ENCODE data around the gene HMCES. TPM values are rescaled to one million over a fixed set of nuclear protein-coding genes. Genes with fewer than 3 reads are reported as not detected.
"Not testable (repeated sequence)": the region's sequence is repeated elsewhere in the genome, so short reads cannot be mapped to it uniquely, and the experiment has no call there.

HMCES gene
- total RNA-seq, 1 donor from 2014 or later: 21.6 TPM

GRCh38 chr3:129254536-129255230 is 24.0 kb upstream of the HMCES start:
- FAIRE-seq (no peak), DNase-seq (ENCODE audit: low spot score in 2 of 2) (no peak)

- FAIRE-seq (no peak), DNase-seq (ENCODE audit: low spot score in 2 of 2) (no peak)
Measured at GRCh38 chr3:129256270-129256669, 22.4 kb upstream of the HMCES start.

- DNase-seq (ENCODE audit: low spot score in 2 of 2) (no peak), FAIRE-seq (no peak)
Measured at GRCh38 chr3:129257609-129258008, 21.1 kb upstream of the HMCES start.

- DNase-seq (ENCODE audit: low spot score in 2 of 2) (no peak), FAIRE-seq (no peak)
Measured at GRCh38 chr3:129259612-129260477, 18.8 kb upstream of the HMCES start.

GRCh38 chr3:129260606-129261005 is 18.1 kb upstream of the HMCES start:
- no peak for DNase-seq (ENCODE audit: low spot score in 2 of 2)
- FAIRE-seq: no peak

DNA sequence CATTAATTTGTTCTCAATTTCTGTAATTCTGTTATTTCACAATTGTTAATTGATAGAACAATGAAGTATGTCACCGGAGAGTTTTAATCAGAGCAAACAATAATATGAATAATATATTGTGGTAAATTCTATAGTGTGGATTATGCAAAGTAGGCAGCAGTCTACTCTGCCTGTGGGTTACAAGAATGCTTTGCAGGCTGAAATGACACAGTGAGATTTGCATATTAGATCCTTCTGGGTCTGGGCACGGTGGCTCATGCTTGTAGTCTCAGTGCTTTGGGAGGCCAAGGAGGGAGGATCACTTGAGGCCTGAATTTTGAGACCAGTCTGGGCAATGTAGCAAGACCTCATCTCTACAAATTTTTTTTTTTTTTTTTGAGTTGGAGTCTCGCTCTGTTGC is 16.8 kb upstream of the HMCES start:
- DNase-seq (ENCODE audit: low spot score in 2 of 2) (no peak), FAIRE-seq (no peak)

DNA sequence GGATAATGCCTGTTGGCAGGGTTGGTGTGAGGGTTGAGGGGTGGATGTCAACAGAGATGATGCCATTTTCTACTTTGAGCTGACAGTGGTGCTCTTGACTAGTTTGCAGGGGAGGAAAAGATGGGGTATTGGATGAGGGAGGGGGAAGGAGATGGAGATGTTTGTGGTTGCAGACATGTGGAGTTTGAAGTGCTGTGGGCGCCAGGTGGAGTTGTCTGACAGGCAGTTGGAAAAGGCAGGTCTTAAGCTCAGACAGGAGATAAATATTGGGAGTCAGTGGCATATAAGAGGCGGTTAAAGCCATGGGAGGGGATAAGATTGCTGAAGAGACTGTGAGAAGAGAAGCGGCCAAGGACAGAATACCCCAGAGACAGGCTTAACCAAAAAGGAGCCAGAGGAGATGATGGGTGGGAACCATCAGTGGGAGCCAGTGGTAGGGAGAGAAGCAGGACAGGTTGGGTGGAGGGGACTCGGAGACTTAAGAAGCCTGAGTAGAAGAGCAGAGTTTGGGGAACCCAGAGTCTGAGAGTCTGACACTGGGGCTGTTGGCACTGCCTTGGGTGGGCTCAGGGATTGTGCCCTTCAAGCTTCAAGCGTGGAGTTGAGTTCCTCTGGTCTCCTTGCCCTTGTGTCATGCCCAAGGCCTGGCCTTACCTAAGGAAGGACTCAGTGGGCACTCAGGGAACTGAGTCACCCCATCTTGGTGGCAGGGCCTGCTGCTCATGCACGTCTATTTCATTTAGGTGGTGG is 15.3 kb upstream of the HMCES start:
- DNase-seq (ENCODE audit: low spot score in 2 of 2): no peak
- FAIRE-seq: no peak

DNA sequence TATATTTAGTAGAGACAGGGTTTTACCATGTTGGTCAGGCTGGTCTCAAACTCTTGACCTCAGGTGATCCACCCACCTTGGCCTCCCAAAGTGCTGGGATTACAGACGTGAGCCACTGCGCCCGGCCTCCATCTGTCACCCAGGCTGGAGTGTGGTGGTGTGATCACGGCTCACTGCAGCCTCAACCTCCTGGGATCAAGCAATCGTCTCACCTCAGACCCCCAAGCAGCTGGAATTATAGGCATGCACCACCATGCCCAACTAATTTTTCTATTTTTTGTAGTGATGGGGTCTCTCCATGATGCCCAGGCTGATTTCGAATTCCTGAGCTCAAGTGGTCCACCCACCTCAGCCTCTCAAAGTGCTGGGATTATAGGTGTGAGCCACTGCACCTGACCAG is 13.7 kb upstream of the HMCES start:
- not testable (repeated sequence) for FAIRE-seq; DNase-seq (ENCODE audit: low spot score in 2 of 2)

- FAIRE-seq: no peak
- no peak for DNase-seq (ENCODE audit: low spot score in 2 of 2)
Measured at GRCh38 chr3:129266651-129267050, 12.0 kb upstream of the HMCES start.

DNA sequence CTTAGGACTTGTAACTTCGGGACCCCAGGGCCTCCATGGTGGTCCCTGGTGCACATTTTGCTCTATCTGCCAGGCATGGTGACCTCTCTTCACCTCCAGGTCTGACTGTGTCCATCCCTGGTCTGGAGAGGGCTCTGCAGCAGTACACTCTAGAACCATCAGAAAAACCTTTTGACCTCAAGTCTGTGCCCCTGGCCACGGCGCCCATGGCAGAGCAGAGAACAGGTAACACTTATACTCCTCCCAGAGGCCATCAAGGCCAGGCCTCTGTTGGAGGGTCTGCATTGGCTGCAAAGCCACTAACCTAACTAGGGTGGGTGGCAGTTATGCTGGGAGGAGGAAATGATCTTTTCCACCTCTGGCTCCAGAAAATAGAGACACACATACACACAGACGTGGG is 10.3 kb upstream of the HMCES start:
- FAIRE-seq: no peak
- no peak for DNase-seq (ENCODE audit: low spot score in 2 of 2)

DNA sequence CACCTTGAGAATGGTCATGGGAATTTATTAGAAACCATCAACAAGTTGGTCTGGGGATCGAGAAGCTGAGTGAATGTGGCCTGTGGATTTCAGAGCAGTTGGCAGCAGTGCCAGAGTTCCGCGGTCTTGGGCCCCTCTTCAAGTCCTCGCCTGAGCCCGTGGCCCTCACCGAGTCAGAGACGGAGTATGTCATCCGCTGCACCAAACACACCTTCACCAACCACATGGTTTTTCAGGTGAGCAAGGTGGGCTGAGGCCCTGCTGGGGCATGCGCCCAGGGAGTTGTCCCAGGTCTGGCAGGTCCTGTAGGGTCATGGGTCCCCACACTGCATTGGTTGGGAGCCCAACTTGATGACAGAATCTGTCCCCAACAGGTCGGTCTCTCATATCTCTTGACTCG is 7.0 kb upstream of the HMCES start:
- no peak for DNase-seq (ENCODE audit: low spot score in 2 of 2)
- no peak for FAIRE-seq

- DNase-seq (ENCODE audit: low spot score in 2 of 2): no peak
- no peak for FAIRE-seq
Measured at GRCh38 chr3:129276385-129276784, 2.3 kb upstream of the HMCES start.

DNA sequence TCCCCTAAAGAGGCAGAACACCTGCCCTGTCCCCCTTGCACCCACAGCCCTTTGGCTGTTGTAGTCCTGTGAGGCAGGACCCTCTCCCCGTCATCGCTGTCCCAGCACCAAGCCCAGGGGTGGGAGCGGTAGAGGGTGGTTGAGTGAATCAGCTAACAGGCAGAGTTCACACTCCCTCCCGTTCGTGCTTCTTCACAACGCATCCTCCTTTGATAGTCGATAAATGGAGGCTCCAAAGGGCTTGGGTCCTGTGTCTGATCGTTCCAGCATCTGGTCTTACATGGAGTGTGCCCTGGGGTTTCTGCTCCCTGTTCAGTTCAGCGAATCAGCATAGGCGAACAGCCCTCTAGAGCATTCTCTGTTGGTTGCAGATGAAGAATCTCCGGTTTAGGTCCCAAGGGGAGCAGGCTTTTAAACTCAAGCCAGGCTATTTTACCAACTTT is 820 bp upstream of the HMCES start:
- DNase-seq (ENCODE audit: low spot score in 2 of 2): peak in 1 of 2 donors; percentile 23
- no peak for FAIRE-seq

DNA sequence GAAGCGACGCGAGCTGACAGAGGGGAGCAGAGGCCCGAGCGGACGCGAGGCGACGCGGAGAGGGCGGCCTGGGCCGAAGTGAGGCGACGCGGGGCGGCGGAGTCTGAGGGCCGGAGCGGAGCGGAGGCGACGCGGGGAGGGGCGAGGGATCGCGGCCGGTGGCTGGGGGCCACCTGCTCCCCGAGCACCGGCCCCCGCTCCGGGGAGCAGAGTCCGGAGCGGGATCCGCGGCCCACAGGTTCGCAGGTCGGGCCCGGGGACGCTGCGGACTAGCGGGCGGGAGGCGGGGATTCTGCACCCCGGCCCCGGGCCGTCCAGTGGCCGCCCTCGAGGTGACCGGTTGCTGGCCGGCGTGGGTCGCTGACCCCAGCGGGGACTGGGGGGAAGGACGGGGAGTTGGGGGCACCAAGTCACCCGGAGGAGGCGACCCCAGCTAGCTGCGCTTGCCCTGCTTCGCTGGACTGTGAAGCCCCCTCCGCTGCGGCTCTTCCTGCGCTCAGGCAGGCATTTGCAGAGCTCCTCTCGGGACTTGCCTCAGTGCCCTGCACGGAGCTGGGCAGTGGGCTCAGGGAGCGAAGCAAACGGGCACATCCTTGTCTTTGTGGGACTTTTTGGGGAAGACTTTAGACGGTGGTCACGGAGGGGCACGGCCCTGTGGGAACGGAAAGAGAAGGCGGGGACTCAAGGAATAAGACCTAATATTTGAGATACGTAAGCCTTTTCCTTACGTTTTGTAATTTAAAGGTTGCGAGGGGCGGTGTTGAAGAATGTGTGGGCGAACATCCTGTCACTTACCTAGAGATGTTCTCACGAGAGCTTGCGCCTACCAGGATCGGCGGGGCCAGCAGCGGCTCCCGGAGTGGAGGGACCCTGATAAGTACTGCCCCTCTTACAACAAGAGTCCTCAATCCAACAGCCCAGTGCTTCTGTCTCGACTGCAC is 566 bp downstream of the HMCES start:
- FAIRE-seq: no peak
- DNase-seq (ENCODE audit: low spot score in 2 of 2): peak in 1 of 2 donors; percentile 16

DNA sequence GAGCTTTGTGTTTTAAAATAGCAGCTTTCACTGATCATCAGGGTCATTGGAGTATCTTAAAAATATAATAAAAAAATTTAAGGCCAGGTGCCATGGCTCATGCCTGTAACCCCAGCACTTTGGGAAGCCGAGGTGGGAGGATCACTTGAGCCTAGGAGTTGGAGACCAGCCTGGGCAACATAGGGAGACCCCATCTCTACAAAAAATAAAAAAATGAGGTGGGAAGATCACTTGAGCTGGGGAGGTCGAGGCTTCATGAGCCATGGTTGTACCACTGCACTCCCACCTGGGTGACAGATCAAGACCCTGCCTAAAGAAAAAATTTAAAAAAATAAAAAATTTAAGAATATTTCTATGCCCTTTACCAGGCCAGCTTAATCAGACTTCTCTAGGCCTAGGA is 1.5 kb downstream of the HMCES start:
- FAIRE-seq (no peak), DNase-seq (ENCODE audit: low spot score in 2 of 2) (no peak)

DNA sequence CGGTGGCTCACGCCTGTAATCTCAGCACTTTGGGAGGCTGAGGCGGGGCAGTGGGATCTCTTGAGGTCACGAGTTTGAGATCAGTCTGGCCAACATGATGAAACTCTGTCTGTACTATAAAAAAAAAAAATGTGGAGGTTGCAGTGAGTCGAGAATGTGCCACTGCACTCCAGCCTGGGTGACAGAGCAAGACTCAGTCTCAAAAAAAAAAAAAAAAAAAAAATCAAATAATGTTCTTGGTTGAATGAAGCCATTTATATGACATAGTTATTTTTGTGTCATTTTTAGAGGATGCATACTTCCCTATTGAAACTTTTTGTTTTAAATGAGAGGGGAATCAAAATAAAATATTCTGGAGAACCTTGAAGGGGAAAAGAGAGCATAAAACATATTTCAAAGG is 3.1 kb downstream of the HMCES start:
- DNase-seq (ENCODE audit: low spot score in 2 of 2) (no peak), FAIRE-seq (no peak)

DNA sequence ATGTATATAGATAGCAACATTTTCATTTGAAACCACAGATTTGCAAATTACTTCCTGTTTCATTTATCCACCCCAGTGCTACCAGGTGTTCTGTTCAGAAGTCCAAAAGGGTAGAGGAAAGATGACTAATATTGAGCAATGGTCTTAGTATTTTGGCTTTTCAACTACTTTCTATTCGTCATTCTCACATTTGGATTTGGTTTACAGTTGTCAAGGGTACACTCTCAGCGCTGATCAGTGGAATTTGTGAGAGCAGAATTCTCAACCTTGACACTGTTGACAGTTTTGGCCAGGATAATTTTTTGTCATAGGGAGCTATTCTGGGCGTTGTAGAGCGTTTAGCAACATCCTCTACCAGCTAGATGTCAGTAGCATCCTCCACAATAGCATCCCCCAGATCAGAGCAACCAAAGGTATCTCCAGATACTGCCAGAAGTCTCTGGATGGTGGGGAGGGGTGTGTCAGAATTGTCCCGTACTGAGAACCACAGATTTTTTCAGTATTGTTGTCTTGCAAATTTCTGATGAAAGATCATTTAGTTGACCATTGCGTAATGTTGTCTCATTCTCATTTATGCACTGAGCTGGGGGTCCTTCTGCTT is 4.2 kb downstream of the HMCES start:
- FAIRE-seq (no peak), DNase-seq (ENCODE audit: low spot score in 2 of 2) (no peak)

DNA sequence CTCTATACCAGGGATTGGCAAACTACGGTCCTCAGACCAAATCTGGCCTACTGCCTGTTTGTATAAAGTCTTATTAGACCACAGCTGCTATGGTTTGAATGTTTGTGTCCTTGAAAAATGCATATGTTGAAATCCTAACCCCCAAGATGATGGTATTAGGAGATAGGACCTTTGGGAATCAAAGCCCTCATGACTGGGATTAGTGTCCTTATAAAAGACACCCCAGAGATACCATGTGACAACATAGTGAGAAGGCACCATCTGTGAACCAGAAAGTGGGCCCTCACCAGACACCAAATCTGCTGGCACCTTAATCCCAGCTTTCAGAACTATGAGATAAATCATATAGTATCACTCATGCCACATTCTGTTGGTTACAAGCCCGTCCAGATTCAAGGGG is 7.4 kb downstream of the HMCES start:
- DNase-seq (ENCODE audit: low spot score in 2 of 2): no peak
- no peak for FAIRE-seq

- DNase-seq (ENCODE audit: low spot score in 2 of 2) (no peak), FAIRE-seq (no peak)
Measured at GRCh38 chr3:129288446-129288845, 9.8 kb downstream of the HMCES start.
